ENCODE results near the gene ATP5IF1. TPM values are rescaled to one million over a fixed set of nuclear protein-coding genes. Genes with fewer than 3 reads are reported as not detected.

The ATP5IF1 gene
- total RNA-seq, 2 experiments from 2014 or later = 321 to 410 TPM

DNA sequence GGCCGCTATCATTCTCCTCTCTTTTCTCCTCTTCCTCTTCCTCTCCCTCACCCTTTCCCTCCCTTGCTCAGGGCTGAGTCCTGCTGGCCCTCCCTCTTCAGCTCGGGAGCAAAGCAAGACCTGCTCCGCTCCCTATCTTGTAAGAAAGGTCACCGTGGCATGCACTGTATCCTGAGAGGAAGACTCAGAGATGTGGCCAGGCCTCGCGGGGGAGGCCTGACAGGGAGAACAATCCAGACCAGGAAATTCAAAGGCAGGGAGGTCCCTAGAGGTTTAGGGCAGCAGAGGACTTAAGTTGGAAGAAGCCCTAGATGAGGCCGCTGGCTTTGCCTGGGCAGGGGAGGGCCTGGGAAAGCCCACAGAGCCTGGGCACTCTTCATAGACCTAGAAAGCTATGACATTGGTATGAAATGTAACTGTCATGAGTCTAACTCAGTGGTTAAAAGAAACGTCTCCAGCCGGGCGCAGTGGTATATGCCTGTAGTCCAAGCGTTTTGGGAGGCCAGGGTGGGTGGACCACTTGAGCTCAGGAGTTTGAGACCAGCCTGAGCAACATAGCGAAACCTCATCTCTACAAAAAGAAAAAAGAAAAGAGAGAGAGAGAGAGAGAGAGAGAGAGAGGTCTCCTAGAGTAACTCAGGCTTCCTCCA, 44.8 kb upstream of the ATP5IF1 start:
- no TSS peak for BruUV-seq (replicated peaks)
- H2AFZ ChIP-seq (ENCODE audit: low read length) = no peak overlapping the region

GRCh38 chr1:28193701-28194161, 42.2 kb upstream of the ATP5IF1 start:
- intact Hi-C loops (cut with micrococcal nuclease; ENCODE audit: unreplicated experiment) = no loop called here
- CTCF ChIA-PET (ENCODE audit: unreplicated experiment) = no interaction called here
- H3K27ac ChIP-seq (ENCODE audit: low read depth, low read length, poor library complexity, severe bottlenecking) = no peak overlapping the region
- no peak for DNase-seq (ENCODE audit: low spot score)
- H4K20me1 ChIP-seq (ENCODE audit: insufficient read depth, low read length) = no peaks in the 10 kb centered on the region
- H3K4me1 ChIP-seq (ENCODE audit: insufficient read depth, low read length, poor library complexity, severe bottlenecking) = peaks cover 20% of the 10 kb centered on the region
- no peak overlapping the region for H3K4me2 ChIP-seq (ENCODE audit: low read length)
- H3K4me3 ChIP-seq (ENCODE audit: low read depth, low read length, poor library complexity, severe bottlenecking) = no peak overlapping the region
- TF ChIP-seq EZH2phosphoT487 (IDR thresholded peaks at IDR 0.05; ENCODE audit: borderline replicate concordance, low read depth, low read length) = no peak
- H3K9me2 ChIP-seq (ENCODE audit: insufficient read depth, low read length) = no peaks in the 10 kb centered on the region
- POLR2A ChIA-PET = interaction anchor here (0.8 kb wide), 1 partner anchor 13 kb away, joined by 4 read pairs; no protein-coding TSS in a partner anchor
- no TSS peak for BruUV-seq (replicated peaks)
- H3K36me3 ChIP-seq (ENCODE audit: insufficient read depth, low read length) = peaks cover 15% of the 10 kb centered on the region
- no peak overlapping the region for H2AFZ ChIP-seq (ENCODE audit: low read length)
- no peaks in the 10 kb centered on the region for H3K9me3 ChIP-seq (ENCODE audit: low read length)
- no peaks in the 10 kb centered on the region for H3K79me2 ChIP-seq (ENCODE audit: insufficient read depth, low read depth, low read length)

More for the DNA sequence above, 44.8 kb upstream of the ATP5IF1 start:
- Histone ChIP-seq H3K4me1 (ENCODE audit: insufficient read depth, low read length, poor library complexity, severe bottlenecking) (peaks cover 11% of the 10 kb centered on the region), H3K27ac (ENCODE audit: low read depth, low read length, poor library complexity, severe bottlenecking) (no peak overlapping the region), H3K4me2 (ENCODE audit: low read length) (no peak overlapping the region), H3K9me2 (ENCODE audit: insufficient read depth, low read length) (no peaks in the 10 kb centered on the region), H3K79me2 (ENCODE audit: insufficient read depth, low read depth, low read length) (no peaks in the 10 kb centered on the region), H4K20me1 (ENCODE audit: insufficient read depth, low read length) (no peaks in the 10 kb centered on the region), H3K9me3 (ENCODE audit: low read length) (no peaks in the 10 kb centered on the region), H3K4me3 (ENCODE audit: low read depth, low read length, poor library complexity, severe bottlenecking) (no peak overlapping the region), H3K36me3 (ENCODE audit: insufficient read depth, low read length) (no peaks in the 10 kb centered on the region)
- ChIA-PET POLR2A (interaction anchor here (0.6 kb wide), 1 partner anchor 89 kb away, joined by 4 read pairs; no protein-coding TSS in a partner anchor), CTCF (ENCODE audit: unreplicated experiment) (no interaction called here)
- intact Hi-C loops (cut with micrococcal nuclease; ENCODE audit: unreplicated experiment) = no loop called here
- no peak for TF ChIP-seq CTCF (conservative IDR thresholded peaks at IDR 0.05; ENCODE audit: low read length)
- TF ChIP-seq EZH2phosphoT487 (IDR thresholded peaks at IDR 0.05; ENCODE audit: borderline replicate concordance, low read depth, low read length) = no peak
- DNase-seq (ENCODE audit: low spot score) = no peak

GRCh38 chr1:28194326-28195035, 41.4 kb upstream of the ATP5IF1 start:
- Histone ChIP-seq H4K20me1 (ENCODE audit: insufficient read depth, low read length) (no peaks in the 10 kb centered on the region), H3K4me2 (ENCODE audit: low read length) (no peak overlapping the region), H3K27ac (ENCODE audit: low read depth, low read length, poor library complexity, severe bottlenecking) (no peak overlapping the region), H3K79me2 (ENCODE audit: insufficient read depth, low read depth, low read length) (no peaks in the 10 kb centered on the region), H3K9me3 (ENCODE audit: low read length) (no peaks in the 10 kb centered on the region), H3K4me3 (ENCODE audit: low read depth, low read length, poor library complexity, severe bottlenecking) (no peak overlapping the region), H3K9me2 (ENCODE audit: insufficient read depth, low read length) (no peaks in the 10 kb centered on the region), H3K36me3 (ENCODE audit: insufficient read depth, low read length) (peaks cover 22% of the 10 kb centered on the region), H3K4me1 (ENCODE audit: insufficient read depth, low read length, poor library complexity, severe bottlenecking) (peaks cover 20% of the 10 kb centered on the region), H2AFZ (ENCODE audit: low read length) (no peak overlapping the region)
- CTCF ChIA-PET (ENCODE audit: unreplicated experiment) = interaction anchor here (0.6 to 0.8 kb wide), 2 partner anchors 15 to 548 kb away, joined by 3 read pairs; no protein-coding TSS in a partner anchor
- DNase-seq (ENCODE audit: low spot score) = no peak
- POLR2A ChIA-PET = no interaction called here
- TF ChIP-seq EZH2phosphoT487 (IDR thresholded peaks at IDR 0.05; ENCODE audit: borderline replicate concordance, low read depth, low read length) (no peak), CTCF (conservative IDR thresholded peaks at IDR 0.05; ENCODE audit: low read length) (no peak)
- intact Hi-C loops (cut with micrococcal nuclease; ENCODE audit: unreplicated experiment) = no loop called here
- BruUV-seq (replicated peaks) = no TSS peak
